K562 (cell line): Measurements from ENCODE around the gene UBXN11. TPM values are rescaled to one million over a fixed set of nuclear protein-coding genes. Genes with fewer than 3 reads are reported as not detected.

Source experiments
- ARNT ChIP-seq, 2 experiments: fragments of 450-650 bp; IDR thresholded peaks; 2 replicates each; pipeline ENCODE4 v1.6.1; 2016; ENCODE audit warnings: mild to moderate bottlenecking in 1 of 2
- ATF7 ChIP-seq: fragments of 450-650 bp; IDR thresholded peaks from 2 replicates; pipeline ENCODE4 v1.7.1; 2014; ENCODE audit warnings: mild to moderate bottlenecking, moderate library complexity
- CBFA2T3 ChIP-seq: fragments of 450-650 bp; IDR thresholded peaks from 2 replicates; pipeline ENCODE4 v1.6.1; 2017
- CC2D1A ChIP-seq: fragments of 450-650 bp; IDR thresholded peaks from 2 replicates; pipeline ENCODE4 v1.6.1; 2017; ENCODE audit warnings: mild to moderate bottlenecking
- GABPA ChIP-seq: fragments of 200-800 bp; sonication (Bioruptor generic); conservative IDR thresholded peaks from 2 replicates; pipeline ENCODE4 v1.6.1; 2016; ENCODE audit warnings: low read depth, missing genetic modification characterization, missing compliant biosample characterization
- KHSRP ChIP-seq: fragments of 450-650 bp; IDR thresholded peaks from 2 replicates; pipeline ENCODE4 v1.6.1; 2017
- MAZ ChIP-seq, 2 experiments: fragments of 450-650 bp in 1 of 2; sonication (generic) in 1 of 2; formaldehyde crosslinking; IDR thresholded peaks in 1 of 2; conservative IDR thresholded peaks in 1 of 2; 2 replicates each; pipeline versions ENCODE4 v1.4.0 to v1.5.0; 2020; ENCODE audit warnings: mild to moderate bottlenecking in 1 of 2, missing genetic modification reagents in 1 of 2
- MBD2 ChIP-seq: sonication (generic); IDR thresholded peaks from 2 replicates; pipeline ENCODE4 v1.6.1; 2016; ENCODE audit warnings: low read depth, borderline replicate concordance
- NCOR1 ChIP-seq: fragments of 450-650 bp; IDR thresholded peaks from 2 replicates; pipeline ENCODE4 v1.6.1; 2016; ENCODE audit warnings: mild to moderate bottlenecking, moderate library complexity
- PML ChIP-seq: IDR thresholded peaks from 2 replicates; pipeline ENCODE4 v1.6.1; 2012; ENCODE audit warnings: low read length, inconsistent platforms
- POLR2AphosphoS2 ChIP-seq: IDR thresholded peaks from 2 replicates; pipeline ENCODE4 v1.6.1; 2012; ENCODE audit warnings: low read length, improper control_type of control experiment
- RNF2 ChIP-seq: sonication (generic); IDR thresholded peaks from 2 replicates; pipeline ENCODE4 v1.6.1; 2016
- SIN3B ChIP-seq: fragments of 450-650 bp; IDR thresholded peaks from 2 replicates; pipeline ENCODE4 v1.6.1; 2017; ENCODE audit warnings: low read depth, mild to moderate bottlenecking, moderate library complexity
- SMARCA4 ChIP-seq: fragments of 450-650 bp; IDR thresholded peaks from 2 replicates; pipeline ENCODE4 v1.6.1; 2016
- SMARCE1 ChIP-seq: fragments of 450-650 bp; IDR thresholded peaks from 2 replicates; pipeline ENCODE4 v1.7.1; 2016; ENCODE audit warnings: mild to moderate bottlenecking
- TCF7 ChIP-seq: sonication (generic); IDR thresholded peaks from 2 replicates; pipeline ENCODE4 v1.6.1; 2016; ENCODE audit warnings: antibody characterized with exemption, borderline replicate concordance
- TCF7L2 ChIP-seq: fragments of 150-350 bp; IDR thresholded peaks from 2 replicates; pipeline ENCODE4 v1.6.1; 2016; ENCODE audit warnings: low read depth, mild to moderate bottlenecking, low read length, moderate library complexity
- TOE1 ChIP-seq, 2 experiments: fragments of 450-650 bp in 1 of 2; sonication (generic) in 1 of 2; formaldehyde crosslinking in 1 of 2; IDR thresholded peaks; 2 replicates each; pipeline versions ENCODE4 v1.7.1 to v1.8.0; 2016 to 2022; ENCODE audit warnings: borderline replicate concordance in 2 of 2, mild to moderate bottlenecking in 2 of 2, antibody characterized with exemption in 1 of 2, inconsistent platforms in 1 of 2, low read depth in 1 of 2, missing genetic modification reagents in 1 of 2, moderate library complexity in 1 of 2
- XRCC5 ChIP-seq: fragments of 200-400 bp; formaldehyde crosslinking; IDR thresholded peaks from 2 replicates; pipeline ENCODE4 v1.6.1; 2017; ENCODE audit warnings: low read depth, mild to moderate bottlenecking, low read length
- ZBTB7A ChIP-seq: IDR thresholded peaks from 2 replicates; pipeline ENCODE4 v1.6.1; 2011; ENCODE audit warnings: low read depth, mild to moderate bottlenecking, low read length, moderate library complexity, borderline replicate concordance; ENCODE audit not compliant: control insufficient read depth
- ZFX ChIP-seq: sonication (generic); formaldehyde crosslinking; IDR thresholded peaks from 2 replicates; pipeline ENCODE4 v1.8.0; 2022; ENCODE audit warnings: mild to moderate bottlenecking, missing genetic modification reagents, moderate library complexity
- ZNF408 ChIP-seq: fragments of 250-450 bp; sonication (Bioruptor Pico); IDR thresholded peaks from 2 replicates; pipeline ENCODE4 v1.4.0; 2020; ENCODE audit warnings: low read depth, mild to moderate bottlenecking, moderate library complexity
- ZNF561 ChIP-seq: fragments of 450-650 bp; formaldehyde crosslinking; conservative IDR thresholded peaks from 2 replicates; pipeline ENCODE4 v1.4.0; 2020; ENCODE audit warnings: mild to moderate bottlenecking, moderate library complexity
- polyA plus RNA-seq, 8 experiments: library from polyadenylated mRNA; depleted of rRNA in 4 of 8; stranded (reverse) in 5 of 8; unstranded in 3 of 8; fragments of >200 nt; fragmentation: Nextera tagmentation in 2 of 8; fragmentation: Illumina TruSeq in 1 of 8; extraction: Ambion mirVana in 2 of 8; extraction: Trizol in 1 of 8; gene quantifications; 2 replicates each; pipeline versions ENCODE4 v1.2.1 to v1.2.3, GENCODE V29; 2011 to 2014; ENCODE audit warnings: inconsistent platforms in 1 of 8, missing spikeins in 1 of 8
- total RNA-seq, 7 experiments: library from RNA; depleted of rRNA in 6 of 7; stranded (reverse); fragments of >200 nt in 6 of 7; fragmentation: Illumina TruSeq in 2 of 7; extraction: Trizol in 2 of 7; gene quantifications; 2 replicates each; pipeline versions ENCODE4 v1.2.1 to v1.2.3, GENCODE V29; 2011 to 2021; ENCODE audit warnings: low replicate concordance in 1 of 7
- TF ChIP-seq, protein P1 (sequence below): fragments of 450-650 bp; formaldehyde crosslinking; IDR thresholded peaks from 2 replicates; pipeline ENCODE4 v1.4.0; 2022; ENCODE audit warnings: mild to moderate bottlenecking, moderate library complexity
- TF ChIP-seq, protein P2 (sequence below), 2 experiments: fragments of 450-650 bp; conservative IDR thresholded peaks; 2 replicates each; pipeline ENCODE4 v1.6.1; 2017; ENCODE audit warnings: mild to moderate bottlenecking in 2 of 2, moderate library complexity in 2 of 2
- TF ChIP-seq, protein P3 (sequence below): sonication (generic); formaldehyde crosslinking; IDR thresholded peaks from 2 replicates; pipeline ENCODE4 v1.9.0; 2022; ENCODE audit warnings: mild to moderate bottlenecking, missing genetic modification reagents
- TF ChIP-seq, protein P4 (sequence below): fragments of 450-650 bp; IDR thresholded peaks from 2 replicates; pipeline ENCODE4 v1.6.1; 2016; ENCODE audit warnings: low read depth, mild to moderate bottlenecking, moderate library complexity

The UBXN11 gene
- total and polyA plus RNA-seq, 9 of the 15 experiments (the other 6 are each of a cell fraction or from before 2014, with no cell fraction given), result 0.48 to 34.3 (median 11.3) TPM

DNA sequence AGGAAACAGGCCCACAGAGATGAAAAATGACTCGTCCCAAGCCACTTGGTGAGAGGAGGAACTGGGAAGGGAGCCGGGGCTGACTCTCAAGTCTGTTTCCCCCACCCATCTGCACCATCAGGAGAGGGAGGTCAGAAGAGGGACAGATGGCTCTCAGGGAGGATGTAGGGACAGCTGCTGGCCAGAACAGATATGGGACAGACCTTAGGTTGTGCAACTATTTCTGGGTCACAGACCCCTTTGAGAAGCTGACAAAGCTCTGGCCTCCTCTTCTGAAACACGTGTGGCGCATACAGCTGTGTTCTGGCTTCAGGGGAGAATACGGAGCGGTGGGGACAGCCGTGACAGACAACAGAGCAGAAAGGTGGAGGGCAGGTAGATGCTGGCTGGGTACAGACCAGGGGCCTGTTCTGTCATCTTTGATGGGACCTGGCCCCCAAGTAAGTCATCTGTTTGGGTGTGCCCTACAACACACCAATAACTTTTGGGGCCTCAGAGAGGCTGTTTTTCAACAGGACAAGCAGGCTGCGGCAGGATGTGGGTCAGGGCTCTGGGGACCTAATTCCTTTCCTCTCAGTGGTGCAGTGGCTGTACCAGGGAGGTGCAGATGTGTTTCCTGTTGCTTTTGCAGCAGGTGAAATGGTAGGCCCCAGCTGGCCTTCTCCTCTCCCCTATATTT, 19.3 kb downstream of the UBXN11 start (continued):
- TF ChIP-seq, protein P1, sequence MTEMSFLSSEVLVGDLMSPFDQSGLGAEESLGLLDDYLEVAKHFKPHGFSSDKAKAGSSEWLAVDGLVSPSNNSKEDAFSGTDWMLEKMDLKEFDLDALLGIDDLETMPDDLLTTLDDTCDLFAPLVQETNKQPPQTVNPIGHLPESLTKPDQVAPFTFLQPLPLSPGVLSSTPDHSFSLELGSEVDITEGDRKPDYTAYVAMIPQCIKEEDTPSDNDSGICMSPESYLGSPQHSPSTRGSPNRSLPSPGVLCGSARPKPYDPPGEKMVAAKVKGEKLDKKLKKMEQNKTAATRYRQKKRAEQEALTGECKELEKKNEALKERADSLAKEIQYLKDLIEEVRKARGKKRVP (CRISPR knock-in tag), result peak; percentile 47; the same call in 1 of the 2 replicates
- TF ChIP-seq ZFX (CRISPR knock-in tag) (peak; percentile 41; the same call in 1 of the 2 replicates), SIN3B (no peak), ZNF408 (CRISPR knock-in tag) (no peak), ATF7 (peak; percentile 22; the same call in 1 of the 2 replicates), CC2D1A (peak; percentile 91; the same call in 1 of the 2 replicates), KHSRP (no peak; the same call in 1 of the 2 replicates), SMARCE1 (peak; percentile 86), TOE1 (IDR thresholded peaks at IDR 0.05; ENCODE audit: borderline replicate concordance) (no peak), TOE1 (CRISPR knock-in tag; IDR thresholded peaks at IDR 0.05; ENCODE audit: borderline replicate concordance, low read depth) (no peak), MAZ (CRISPR knock-in tag; conservative IDR thresholded peaks at IDR 0.05 in 1 of 2, IDR thresholded peaks at IDR 0.05 in 1 of 2) (peak; percentile 56 to 63; a peak in 1 of 4 replicates), NCOR1 (peak; percentile 98), ZNF561 (no peak), TCF7L2 (no peak), CBFA2T3 (peak; percentile 99), SMARCA4 (peak; percentile 95), ZBTB7A (peak; percentile 95), XRCC5 (peak; percentile 47; the same call in 1 of the 2 replicates), GABPA (tag) (0 out of 2 replicates have a peak, but pooled peaks have one; percentile 37), TCF7 (peak; percentile 68; the same call in 1 of the 2 replicates), ARNT (IDR thresholded peaks at IDR 0.05) (peak; percentile 86 to 95), PML (peak; percentile 94), POLR2AphosphoS2 (no peak), RNF2 (peak; percentile 86; the same call in 1 of the 2 replicates), MBD2 (peak; percentile 67; the same call in 1 of the 2 replicates)
- TF ChIP-seq, protein P2, sequence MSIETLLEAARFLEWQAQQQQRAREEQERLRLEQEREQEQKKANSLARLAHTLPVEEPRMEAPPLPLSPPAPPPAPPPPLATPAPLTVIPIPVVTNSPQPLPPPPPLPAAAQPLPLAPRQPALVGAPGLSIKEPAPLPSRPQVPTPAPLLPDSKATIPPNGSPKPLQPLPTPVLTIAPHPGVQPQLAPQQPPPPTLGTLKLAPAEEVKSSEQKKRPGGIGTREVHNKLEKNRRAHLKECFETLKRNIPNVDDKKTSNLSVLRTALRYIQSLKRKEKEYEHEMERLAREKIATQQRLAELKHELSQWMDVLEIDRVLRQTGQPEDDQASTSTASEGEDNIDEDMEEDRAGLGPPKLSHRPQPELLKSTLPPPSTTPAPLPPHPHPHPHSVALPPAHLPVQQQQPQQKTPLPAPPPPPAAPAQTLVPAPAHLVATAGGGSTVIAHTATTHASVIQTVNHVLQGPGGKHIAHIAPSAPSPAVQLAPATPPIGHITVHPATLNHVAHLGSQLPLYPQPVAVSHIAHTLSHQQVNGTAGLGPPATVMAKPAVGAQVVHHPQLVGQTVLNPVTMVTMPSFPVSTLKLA (conservative IDR thresholded peaks at IDR 0.05), result peak; percentile 90 to 96
- TF ChIP-seq, protein P3, sequence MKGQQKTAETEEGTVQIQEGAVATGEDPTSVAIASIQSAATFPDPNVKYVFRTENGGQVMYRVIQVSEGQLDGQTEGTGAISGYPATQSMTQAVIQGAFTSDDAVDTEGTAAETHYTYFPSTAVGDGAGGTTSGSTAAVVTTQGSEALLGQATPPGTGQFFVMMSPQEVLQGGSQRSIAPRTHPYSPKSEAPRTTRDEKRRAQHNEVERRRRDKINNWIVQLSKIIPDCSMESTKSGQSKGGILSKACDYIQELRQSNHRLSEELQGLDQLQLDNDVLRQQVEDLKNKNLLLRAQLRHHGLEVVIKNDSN (CRISPR knock-in tag), result peak; percentile 74
- TF ChIP-seq, protein P4, sequence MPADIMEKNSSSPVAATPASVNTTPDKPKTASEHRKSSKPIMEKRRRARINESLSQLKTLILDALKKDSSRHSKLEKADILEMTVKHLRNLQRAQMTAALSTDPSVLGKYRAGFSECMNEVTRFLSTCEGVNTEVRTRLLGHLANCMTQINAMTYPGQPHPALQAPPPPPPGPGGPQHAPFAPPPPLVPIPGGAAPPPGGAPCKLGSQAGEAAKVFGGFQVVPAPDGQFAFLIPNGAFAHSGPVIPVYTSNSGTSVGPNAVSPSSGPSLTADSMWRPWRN, result 0 out of 2 replicates have a peak, but pooled peaks have one; percentile 46
